Neural cell (in vitro differentiated cells): ENCODE results near the gene ZNF503.

Experiments used
- CTCF ChIP-seq: fragments of 450-650 bp; IDR thresholded peaks from 2 replicates; pipeline ENCODE4 v1.5.1; 2014; ENCODE audit warnings: antibody characterized with exemption, mild to moderate bottlenecking, moderate library complexity; ENCODE audit not compliant: poor library complexity, severe bottlenecking
- EP300 ChIP-seq: fragments of 450-650 bp; conservative IDR thresholded peaks from 2 replicates; pipeline ENCODE4 v1.6.1; 2014; ENCODE audit warnings: antibody characterized with exemption, mild to moderate bottlenecking, moderate library complexity; ENCODE audit not compliant: poor library complexity, severe bottlenecking
- EZH2 ChIP-seq: fragments of 200-600, 300-800 bp; shearing (Covaris generic), sonication (generic); IDR thresholded peaks from 2 replicates; pipeline ENCODE4 v1.6.1; 2014; ENCODE audit warnings: antibody characterized with exemption, low read length, borderline replicate concordance, mild to moderate bottlenecking; ENCODE audit not compliant: insufficient read depth, poor library complexity, severe bottlenecking
- MXI1 ChIP-seq: fragments of 450-650 bp; conservative IDR thresholded peaks from 2 replicates; pipeline ENCODE4 v1.6.1; 2014; ENCODE audit warnings: antibody characterized with exemption, mild to moderate bottlenecking; ENCODE audit not compliant: poor library complexity, severe bottlenecking
- POLR2AphosphoS5 ChIP-seq: IDR thresholded peaks from 2 replicates; pipeline ENCODE4 v1.6.1; 2012
- RAD21 ChIP-seq: fragments of 450-650 bp; conservative IDR thresholded peaks from 2 replicates; pipeline ENCODE4 v1.6.1; 2014; ENCODE audit warnings: antibody characterized with exemption, mild to moderate bottlenecking, moderate library complexity
- REST ChIP-seq: IDR thresholded peaks from 2 replicates; pipeline ENCODE4 v1.6.1; 2012; ENCODE audit warnings: borderline replicate concordance
- TAF1 ChIP-seq: IDR thresholded peaks from 2 replicates; pipeline ENCODE4 v1.6.1; 2012; ENCODE audit warnings: low read depth

- TF ChIP-seq CTCF (no peak), EP300 (no peak), RAD21 (no peak), REST (no peak), POLR2AphosphoS5 (no peak), TAF1 (no peak), MXI1 (no peak), EZH2 (no peak)
These were observed 48.4 kb downstream of the ZNF503 start for GRCh38 chr10:75353183-75353582.
